Keratinocyte (primary cell): ENCODE results near the gene SDR39U1. TPM values are rescaled to one million over a fixed set of nuclear protein-coding genes. Genes with fewer than 3 reads are reported as not detected.

Source experiments
- DNase-seq: peaks from one replicate; pipeline ENCODE4 v3.0.0-alpha.2; 2011; ENCODE audit warnings: low read depth, missing footprints, low spot score
- FAIRE-seq: peaks from 2 replicates; lab custom pipeline; 2011; peaks lifted over from hg19 to GRCh38; lab: Jason Lieb, UNC
- H2AFZ ChIP-seq: 2 replicates; pipeline ENCODE4 v1.6.0; 2012; ENCODE audit warnings: low read length, control low read depth, inconsistent platforms; ENCODE audit not compliant: control insufficient read depth
- H3K27ac ChIP-seq: 2 replicates; pipeline ENCODE4 v1.5.1; 2011; ENCODE audit warnings: low read length; ENCODE audit not compliant: control insufficient read depth, insufficient read depth
- H3K27me3 ChIP-seq: 3 replicates; pipeline ENCODE4 v1.6.0; 2011; ENCODE audit warnings: low read length; ENCODE audit not compliant: control insufficient read depth, insufficient read depth; ENCODE audit errors: extremely low read depth
- H3K36me3 ChIP-seq, 2 experiments: 2 replicates in 1 of 2; 3 replicates in 1 of 2; pipeline ENCODE4 v1.5.1; 2011; ENCODE audit warnings: low read length in 2 of 2, mild to moderate bottlenecking in 1 of 2; ENCODE audit not compliant: control insufficient read depth in 2 of 2, insufficient read depth in 2 of 2; ENCODE audit errors: extremely low read depth in 1 of 2
- H3K4me1 ChIP-seq: 3 replicates; pipeline ENCODE4 v1.5.1; 2011; ENCODE audit warnings: low read length; ENCODE audit not compliant: control insufficient read depth, insufficient read depth; ENCODE audit errors: extremely low read depth
- H3K4me2 ChIP-seq: 3 replicates; pipeline ENCODE4 v1.6.0; 2011; ENCODE audit warnings: low read depth, low read length; ENCODE audit not compliant: control insufficient read depth, insufficient read depth; ENCODE audit errors: extremely low read depth
- H3K4me3 ChIP-seq, 3 experiments: fragments of 200-600 bp in 1 of 3; sonication (generic) in 1 of 3; 2 replicates in 2 of 3; 3 replicates in 1 of 3; pipeline ENCODE4 v1.5.1; 2011 to 2016; ENCODE audit warnings: low read length in 3 of 3, mild to moderate bottlenecking in 3 of 3, control low read depth in 2 of 3, inconsistent platforms in 1 of 3, low read depth in 1 of 3, mixed read lengths in 1 of 3, mixed run types in 1 of 3, moderate library complexity in 1 of 3; ENCODE audit not compliant: control insufficient read depth in 2 of 3, insufficient read depth in 2 of 3; ENCODE audit errors: extremely low read depth in 1 of 3
- H3K79me2 ChIP-seq: 2 replicates; pipeline ENCODE4 v1.6.0; 2012; ENCODE audit warnings: low read length; ENCODE audit not compliant: control insufficient read depth, insufficient read depth
- H3K9ac ChIP-seq: 3 replicates; pipeline ENCODE4 v1.6.0; 2011; ENCODE audit warnings: low read length; ENCODE audit not compliant: control insufficient read depth, insufficient read depth; ENCODE audit errors: extremely low read depth
- H3K9me1 ChIP-seq: 3 replicates; pipeline ENCODE4 v1.6.0; 2011; ENCODE audit warnings: low read length; ENCODE audit not compliant: control insufficient read depth, insufficient read depth; ENCODE audit errors: extremely low read depth
- H3K9me3 ChIP-seq: 2 replicates; pipeline ENCODE4 v1.5.1; 2012; ENCODE audit warnings: low read depth, low read length; ENCODE audit not compliant: control insufficient read depth
- H4K20me1 ChIP-seq: 3 replicates; pipeline ENCODE4 v1.6.0; 2011; ENCODE audit warnings: low read length; ENCODE audit not compliant: control insufficient read depth, insufficient read depth; ENCODE audit errors: extremely low read depth
- EZH2 ChIP-seq: IDR thresholded peaks from one replicate; pipeline ENCODE4 v1.6.1; 2012; ENCODE audit warnings: inconsistent platforms, mild to moderate bottlenecking, low read length, moderate library complexity
- dilution Hi-C: fragments of 300-500 bp; cut with MboI; formaldehyde crosslinking; loops from one replicate; pipeline ENCODE4 v1.7.0; 2020; ENCODE audit warnings: low sequenced_read_pairs; ENCODE audit not compliant: extremely low pct_ligation_motif_present
- polyA plus RNA-seq, 5 experiments: library from polyadenylated mRNA; depleted of rRNA in 3 of 5; stranded (reverse) in 3 of 5; stranded (forward) in 1 of 5; unstranded in 1 of 5; fragments of >200 nt; gene quantifications; 1 replicate in 1 of 5; 2 replicates in 3 of 5; 3 replicates in 1 of 5; pipeline versions ENCODE4 v1.2.1 to v1.2.3, GENCODE V29; 2011 to 2012; ENCODE audit warnings: missing spikeins in 2 of 5, low read depth in 1 of 5, low replicate concordance in 1 of 5
- TF ChIP-seq, protein P1 (sequence below), 3 experiments: IDR thresholded peaks in 1 of 3; conservative IDR thresholded peaks in 1 of 3; optimal IDR thresholded peaks in 1 of 3; 2 replicates in 2 of 3; 3 replicates in 1 of 3; pipeline versions ENCODE3 to v1.5.1; 2011; ENCODE audit warnings: low read length in 3 of 3, mild to moderate bottlenecking in 3 of 3, moderate library complexity in 2 of 3, control low read depth in 1 of 3, inconsistent platforms in 1 of 3; ENCODE audit not compliant: insufficient read depth in 2 of 3; ENCODE audit errors: extremely low read depth in 1 of 3

Gene SDR39U1
- polyA plus RNA-seq, 1 donor (not counting 4 experiments of a cell fraction or from before 2014, with no cell fraction given), result 27.4 TPM

DNA sequence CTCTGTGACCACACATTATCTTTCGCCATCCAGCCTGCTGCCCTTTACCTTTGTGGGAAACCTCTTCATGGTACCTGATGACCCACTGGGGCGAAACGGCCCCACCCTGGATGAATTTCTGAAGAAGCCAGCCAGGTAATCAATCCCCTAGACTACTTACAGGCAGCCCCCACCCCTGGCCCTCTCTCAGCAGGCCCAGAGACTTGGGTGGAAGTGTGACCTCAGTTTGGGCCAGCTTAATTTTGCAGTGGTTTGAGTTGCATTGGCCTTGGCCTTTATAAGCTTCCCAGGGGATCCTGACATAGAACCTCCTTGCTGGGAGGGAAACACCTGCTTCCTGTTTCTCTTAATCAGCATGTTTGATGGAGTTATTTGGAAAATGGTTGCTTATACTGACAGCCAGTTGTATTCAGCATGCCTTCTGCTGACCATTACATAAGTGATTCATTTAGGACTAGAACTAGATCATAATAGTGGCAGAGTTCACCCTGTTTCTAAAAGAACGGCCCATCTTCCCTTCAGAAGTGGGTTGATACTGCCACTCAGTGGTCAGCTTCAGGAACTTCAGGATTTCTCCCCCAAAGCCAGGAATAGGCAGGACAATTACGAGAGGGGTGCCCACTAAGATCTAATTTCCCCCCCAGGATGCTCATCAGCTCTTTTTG, 6.1 kb downstream of the SDR39U1 start:
- Histone ChIP-seq H3K4me3 (no peak overlapping the region), H2AFZ (no peak overlapping the region), H3K27me3 (no peaks in the 10 kb centered on the region), H3K9ac (no peak overlapping the region), H3K9me1 (no peaks in the 10 kb centered on the region), H3K9me3 (no peaks in the 10 kb centered on the region), H3K36me3 (peaks cover 50 to 74% of the 10 kb centered on the region in 2 experiments), H3K79me2 (peaks cover 28% of the 10 kb centered on the region), H3K27ac (no peak overlapping the region), H3K4me2 (no peak overlapping the region), H3K4me1 (peaks cover 16% of the 10 kb centered on the region), H4K20me1 (no peaks in the 10 kb centered on the region)
- TF ChIP-seq EZH2, result no peak
- TF ChIP-seq, protein P1, sequence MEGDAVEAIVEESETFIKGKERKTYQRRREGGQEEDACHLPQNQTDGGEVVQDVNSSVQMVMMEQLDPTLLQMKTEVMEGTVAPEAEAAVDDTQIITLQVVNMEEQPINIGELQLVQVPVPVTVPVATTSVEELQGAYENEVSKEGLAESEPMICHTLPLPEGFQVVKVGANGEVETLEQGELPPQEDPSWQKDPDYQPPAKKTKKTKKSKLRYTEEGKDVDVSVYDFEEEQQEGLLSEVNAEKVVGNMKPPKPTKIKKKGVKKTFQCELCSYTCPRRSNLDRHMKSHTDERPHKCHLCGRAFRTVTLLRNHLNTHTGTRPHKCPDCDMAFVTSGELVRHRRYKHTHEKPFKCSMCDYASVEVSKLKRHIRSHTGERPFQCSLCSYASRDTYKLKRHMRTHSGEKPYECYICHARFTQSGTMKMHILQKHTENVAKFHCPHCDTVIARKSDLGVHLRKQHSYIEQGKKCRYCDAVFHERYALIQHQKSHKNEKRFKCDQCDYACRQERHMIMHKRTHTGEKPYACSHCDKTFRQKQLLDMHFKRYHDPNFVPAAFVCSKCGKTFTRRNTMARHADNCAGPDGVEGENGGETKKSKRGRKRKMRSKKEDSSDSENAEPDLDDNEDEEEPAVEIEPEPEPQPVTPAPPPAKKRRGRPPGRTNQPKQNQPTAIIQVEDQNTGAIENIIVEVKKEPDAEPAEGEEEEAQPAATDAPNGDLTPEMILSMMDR (optimal IDR thresholded peaks at IDR 0.05 in 1 of 3, IDR thresholded peaks at IDR 0.05 in 1 of 3, conservative IDR thresholded peaks at IDR 0.05 in 1 of 3; ENCODE audit: extremely low read depth in 1 of 3, insufficient read depth in 2 of 3, low read length in 3 of 3), result peak; percentile 54 to 83 (median 66)
- dilution Hi-C loops, result no loop called here
- DNase-seq (no peak), FAIRE-seq (peak; percentile 43)

DNA sequence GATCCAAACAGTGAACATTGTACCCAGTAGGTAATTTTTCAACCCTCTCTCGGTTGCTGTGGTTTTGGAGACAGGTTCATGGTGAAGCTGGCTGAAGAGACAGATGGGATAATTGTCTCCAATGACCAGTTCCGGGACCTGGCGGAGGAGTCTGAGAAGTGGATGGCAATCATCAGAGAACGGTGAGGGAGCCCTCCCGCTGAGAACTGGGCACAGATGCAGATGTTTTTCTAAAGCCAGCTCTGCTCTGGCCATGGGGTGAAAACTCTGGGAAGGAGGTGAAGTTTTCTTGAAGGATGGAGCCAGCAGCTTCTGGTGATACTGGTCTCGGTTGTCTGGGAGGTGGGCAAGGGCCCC, 6.6 kb downstream of the SDR39U1 start:
- H3K4me2 ChIP-seq, result no peak overlapping the region
- no peaks in the 10 kb centered on the region for H4K20me1 ChIP-seq
- dilution Hi-C loops, result no loop called here
- no peaks in the 10 kb centered on the region for H3K9me3 ChIP-seq
- peaks cover 17% of the 10 kb centered on the region for H3K4me1 ChIP-seq
- H3K9me1 ChIP-seq, result no peaks in the 10 kb centered on the region
- no peak for DNase-seq
- no peak overlapping the region for H3K4me3 ChIP-seq
- H3K36me3 ChIP-seq, result peaks cover 50 to 71% of the 10 kb centered on the region in 2 experiments
- no peak overlapping the region for H3K9ac ChIP-seq
- H3K27me3 ChIP-seq, result no peaks in the 10 kb centered on the region
- peaks cover 29% of the 10 kb centered on the region for H3K79me2 ChIP-seq
- no peak overlapping the region for H3K27ac ChIP-seq
- no peak for TF ChIP-seq EZH2
- TF ChIP-seq, protein P1 (optimal IDR thresholded peaks at IDR 0.05 in 1 of 3, IDR thresholded peaks at IDR 0.05 in 1 of 3, conservative IDR thresholded peaks at IDR 0.05 in 1 of 3; ENCODE audit: extremely low read depth in 1 of 3, insufficient read depth in 2 of 3, low read length in 3 of 3), result no peak
- H2AFZ ChIP-seq, result no peak overlapping the region
- FAIRE-seq, result no peak
